Measurements from ENCODE around the gene IRF2BPL. TPM values are rescaled to one million over a fixed set of nuclear protein-coding genes. Genes with fewer than 3 reads are reported as not detected.
A peak's percentile ranks its signal among the peaks of the same experiment; 100 is the strongest.

The IRF2BPL gene
- polyA plus RNA-seq, 3 donors = 42.5 to 48.1 (median 45.5) TPM

DNA sequence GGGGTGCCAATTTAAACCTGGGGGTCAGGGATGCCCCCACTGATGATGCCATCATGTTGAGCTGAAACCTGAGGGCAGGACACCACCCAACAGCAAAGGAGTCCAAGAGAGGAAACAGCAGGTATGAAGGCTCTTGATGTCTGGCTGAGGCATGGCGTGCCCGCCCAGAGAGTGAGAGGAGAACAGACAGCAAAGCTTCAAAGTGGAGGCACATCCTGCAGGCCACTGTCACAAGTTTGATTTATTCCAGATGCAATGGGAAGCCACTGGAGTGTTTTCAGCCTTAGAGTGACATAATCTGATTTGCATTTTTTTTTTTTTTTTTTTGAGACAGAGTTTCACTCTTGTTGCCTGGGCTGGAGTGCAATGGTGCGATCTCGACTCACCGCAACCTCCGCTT is 34.8 kb downstream of the IRF2BPL start:
- DNase-seq (ENCODE audit: low read depth in 3 of 3, low spot score in 2 of 3) = no peak

DNA sequence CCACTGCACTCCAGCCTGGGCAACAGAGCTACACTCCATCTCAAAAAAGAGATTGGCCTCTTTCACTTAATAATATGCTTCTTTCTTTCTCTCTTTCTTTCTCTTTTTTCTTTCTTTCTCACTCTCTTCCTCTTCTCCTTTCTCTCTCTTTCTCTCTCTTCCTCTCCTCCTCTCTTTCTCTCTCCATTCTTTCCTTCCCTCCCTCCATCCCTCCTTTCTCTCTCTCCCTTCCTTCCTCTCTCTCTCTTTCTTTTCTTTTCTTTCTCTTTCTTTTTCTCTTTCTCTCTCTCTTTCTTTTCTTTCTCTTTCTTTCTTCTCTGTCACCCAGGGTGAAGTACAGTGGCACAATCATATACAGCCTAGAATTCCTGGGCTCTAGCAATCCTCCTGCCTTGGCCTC is 38.4 kb downstream of the IRF2BPL start:
- no peak for DNase-seq (ENCODE audit: low read depth in 3 of 3, low spot score in 2 of 3)

DNA sequence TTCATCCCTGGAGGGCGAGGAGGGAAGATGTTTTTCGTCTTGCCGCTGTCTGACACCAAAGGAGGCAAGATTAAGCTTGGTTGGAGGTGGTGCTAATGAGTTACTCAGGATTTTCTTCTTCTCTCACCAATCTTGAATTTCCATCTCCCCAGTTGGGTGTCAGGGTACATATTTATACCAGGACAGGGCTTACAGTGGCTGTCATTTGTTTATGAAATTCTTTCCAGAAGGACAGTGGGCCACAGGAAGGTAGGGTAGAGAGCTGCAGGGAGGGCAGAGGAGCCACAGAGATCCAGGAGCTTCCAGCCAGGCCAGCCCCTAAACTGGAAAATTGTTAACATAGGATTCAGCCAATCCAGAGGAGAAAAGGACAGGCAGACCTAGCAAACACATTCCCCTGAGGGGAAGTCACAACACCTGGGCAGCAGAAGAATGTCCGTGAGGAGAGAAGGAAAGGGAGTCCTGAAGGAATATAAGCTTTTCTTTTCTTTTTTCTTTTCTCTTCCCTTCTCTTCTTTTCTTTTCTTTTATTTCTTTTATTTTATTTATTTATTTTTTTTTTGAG is 40.5 kb downstream of the IRF2BPL start:
- no peak for DNase-seq (ENCODE audit: low read depth in 3 of 3, low spot score in 2 of 3)

GRCh38 chr14:76986231-76986565 is 42.3 kb downstream of the IRF2BPL start:
- no peak for DNase-seq (ENCODE audit: low read depth in 3 of 3, low spot score in 2 of 3)

DNA sequence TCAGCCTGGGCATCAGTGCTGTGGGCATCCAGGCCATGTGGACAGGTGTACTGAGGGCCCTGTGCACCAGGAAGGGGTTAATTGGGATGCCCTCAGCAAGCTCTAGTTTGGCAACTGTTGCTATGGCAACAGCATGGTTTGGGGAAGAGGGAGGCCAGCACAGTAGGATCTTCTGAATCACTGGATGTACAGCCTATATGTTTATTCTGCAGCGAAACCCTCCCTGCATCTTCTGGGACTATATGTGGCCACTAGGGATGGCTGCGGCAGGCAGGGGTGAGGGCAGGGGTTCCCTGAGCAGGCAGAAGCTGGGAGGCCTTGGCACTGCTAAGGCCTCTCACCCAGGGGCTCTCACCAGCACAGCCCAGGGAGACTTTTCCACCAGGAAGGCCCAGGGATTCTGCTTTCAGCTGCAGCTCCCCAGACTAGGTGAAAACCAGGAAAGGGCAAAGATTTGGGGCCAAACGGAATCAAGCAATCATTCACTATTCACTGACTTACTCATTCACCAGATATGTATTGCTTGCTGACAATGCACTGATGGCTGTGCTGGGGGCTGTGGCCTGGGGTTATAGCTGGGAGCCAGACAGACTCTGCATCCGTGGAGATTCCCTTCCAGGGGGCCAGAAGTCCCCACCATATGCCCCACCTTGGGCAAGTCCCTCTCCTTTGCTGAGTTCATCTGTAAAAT is 42.8 kb downstream of the IRF2BPL start:
- DNase-seq (ENCODE audit: low read depth in 3 of 3, low spot score in 2 of 3) = no peak

DNA sequence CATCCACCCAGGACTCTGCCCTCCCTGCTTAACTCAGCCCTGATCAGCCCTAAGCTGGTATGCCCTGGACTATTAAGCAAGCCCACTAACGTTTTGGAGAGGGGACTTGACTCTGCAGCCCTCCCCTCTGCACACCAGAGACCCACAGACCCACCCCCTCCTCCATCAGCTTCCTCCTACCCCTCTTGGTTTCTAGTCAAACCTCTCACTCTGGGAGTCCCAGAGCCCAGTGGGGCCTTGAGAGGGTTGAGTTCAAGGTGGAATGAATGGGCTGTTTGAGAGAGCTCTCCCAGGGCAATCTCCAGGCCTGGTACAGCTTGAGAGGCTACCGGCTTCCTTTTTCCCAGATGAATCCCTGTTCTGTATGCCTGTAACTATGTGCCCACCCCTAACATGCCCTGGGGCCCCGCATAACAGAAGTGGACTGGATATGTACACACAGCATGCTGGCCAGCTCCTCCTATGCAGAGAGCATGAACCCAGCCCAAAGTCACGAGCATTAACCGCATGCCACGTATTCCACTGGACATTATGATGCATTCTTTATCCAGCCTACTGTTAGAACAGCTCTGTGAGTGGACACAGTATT is 43.6 kb downstream of the IRF2BPL start:
- DNase-seq (ENCODE audit: low read depth in 3 of 3, low spot score in 2 of 3) = no peak

- DNase-seq (ENCODE audit: low read depth in 3 of 3, low spot score in 2 of 3) = no peak
Observed at GRCh38 chr14:76984297-76984696, 44.2 kb downstream of the IRF2BPL start.

DNA sequence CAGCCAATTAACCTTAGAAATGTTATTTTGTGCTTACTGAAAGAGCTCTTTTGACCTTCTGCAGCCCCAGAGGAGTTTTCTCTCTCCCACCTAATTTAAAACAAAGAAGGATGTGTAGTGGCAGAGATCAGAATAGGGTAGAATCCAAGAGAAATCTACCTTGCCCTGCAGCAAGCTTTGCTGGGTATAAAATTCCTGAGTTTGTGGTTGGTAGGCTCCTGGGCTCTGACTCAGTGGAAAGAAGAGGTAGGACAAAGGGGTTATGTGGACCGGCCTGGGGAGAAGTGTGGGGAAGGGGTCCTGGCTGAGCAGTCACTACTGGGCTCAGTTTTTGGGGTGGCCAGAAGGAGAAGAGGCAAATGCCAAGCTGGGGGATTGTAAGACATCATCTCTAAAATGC is 46.8 kb downstream of the IRF2BPL start:
- no peak for DNase-seq (ENCODE audit: low read depth in 3 of 3, low spot score in 2 of 3)

- DNase-seq (ENCODE audit: low read depth in 3 of 3, low spot score in 2 of 3) = no peak
Observed at GRCh38 chr14:76977793-76978720, 50.5 kb downstream of the IRF2BPL start.

DNA sequence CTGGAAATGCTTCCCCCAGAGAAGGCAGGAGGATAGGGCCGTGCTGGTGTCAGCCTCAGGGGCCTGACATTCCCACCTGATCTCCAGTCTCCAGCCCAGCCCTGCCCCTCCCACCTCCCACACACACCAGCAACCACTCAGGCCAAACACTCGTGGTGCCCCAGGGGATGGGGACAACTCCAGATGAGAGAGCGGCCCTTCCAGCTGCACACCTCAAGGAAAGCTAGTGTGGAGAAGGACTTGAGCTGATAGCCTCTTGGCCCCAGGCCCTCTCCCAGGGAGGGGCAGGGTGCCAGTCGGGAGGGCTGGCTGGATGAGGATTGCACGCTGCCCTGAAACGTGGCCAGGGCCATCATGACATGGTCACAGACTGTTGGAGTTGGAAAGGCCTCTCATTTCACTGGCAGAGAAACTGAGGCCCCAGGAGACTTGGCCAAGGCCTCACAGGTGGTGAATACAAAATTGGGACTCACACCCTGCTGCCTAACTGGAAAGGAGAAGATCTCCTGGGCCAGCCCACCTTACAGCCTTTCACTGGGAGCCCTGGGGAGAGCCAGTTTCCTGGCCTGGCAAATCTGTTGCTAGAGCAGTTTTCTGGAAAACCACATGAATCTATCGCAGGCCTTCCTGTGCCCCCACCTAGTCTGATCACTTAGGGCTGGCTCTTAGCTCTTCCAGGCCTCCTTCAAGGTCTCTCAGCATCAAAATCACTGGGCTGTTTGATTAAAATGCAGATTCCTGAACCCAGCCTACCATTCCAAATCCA is 52.1 kb downstream of the IRF2BPL start:
- DNase-seq (ENCODE audit: low read depth in 3 of 3, low spot score in 2 of 3) = no peak

GRCh38 chr14:76975812-76976211 is 52.7 kb downstream of the IRF2BPL start:
- DNase-seq (ENCODE audit: low read depth in 3 of 3, low spot score in 2 of 3) = peak in 1 of 3 donors; percentile 60

GRCh38 chr14:76975051-76975450 is 53.5 kb downstream of the IRF2BPL start:
- DNase-seq (ENCODE audit: low read depth in 3 of 3, low spot score in 2 of 3) = no peak

Other genes starting within 250 kb of the IRF2BPL start
- gene ANGEL1, start 215.8 kb downstream of the IRF2BPL start, polyA plus RNA-seq (ENCODE audit: insufficient read length in 3 of 3) = 10 to 100 TPM; 22.2 to 24.8 (median 23.3) TPM
- not detected for gene LRRC74A, start 202.3 kb downstream of the IRF2BPL start, polyA plus RNA-seq (ENCODE audit: insufficient read length in 3 of 3)
- 10 to 100 TPM; 24.2 to 25.4 (median 24.3) TPM for gene CIPC, start 69.5 kb upstream of the IRF2BPL start, polyA plus RNA-seq (ENCODE audit: insufficient read length in 3 of 3)
- gene ZDHHC22, start 113.1 kb upstream of the IRF2BPL start, polyA plus RNA-seq (ENCODE audit: insufficient read length in 3 of 3) = under 1 TPM; 0.35 to 0.46 (median 0.41) TPM
- 1 to 10 TPM in 2 of 3 donors, under 1 TPM in 1; 0.79 to 2.1 (median 1.5) TPM for gene TMEM63C, start 153.1 kb upstream of the IRF2BPL start, polyA plus RNA-seq (ENCODE audit: insufficient read length in 3 of 3)
- not detected for gene NGB, start 242.5 kb upstream of the IRF2BPL start, polyA plus RNA-seq (ENCODE audit: insufficient read length in 3 of 3)

Measured in right renal cortex interstitium (tissue), 3 donors.